ENCODE results near the gene HNRNPC.
A peak's percentile ranks its signal among the peaks of the same experiment; 100 is the strongest.

DNA sequence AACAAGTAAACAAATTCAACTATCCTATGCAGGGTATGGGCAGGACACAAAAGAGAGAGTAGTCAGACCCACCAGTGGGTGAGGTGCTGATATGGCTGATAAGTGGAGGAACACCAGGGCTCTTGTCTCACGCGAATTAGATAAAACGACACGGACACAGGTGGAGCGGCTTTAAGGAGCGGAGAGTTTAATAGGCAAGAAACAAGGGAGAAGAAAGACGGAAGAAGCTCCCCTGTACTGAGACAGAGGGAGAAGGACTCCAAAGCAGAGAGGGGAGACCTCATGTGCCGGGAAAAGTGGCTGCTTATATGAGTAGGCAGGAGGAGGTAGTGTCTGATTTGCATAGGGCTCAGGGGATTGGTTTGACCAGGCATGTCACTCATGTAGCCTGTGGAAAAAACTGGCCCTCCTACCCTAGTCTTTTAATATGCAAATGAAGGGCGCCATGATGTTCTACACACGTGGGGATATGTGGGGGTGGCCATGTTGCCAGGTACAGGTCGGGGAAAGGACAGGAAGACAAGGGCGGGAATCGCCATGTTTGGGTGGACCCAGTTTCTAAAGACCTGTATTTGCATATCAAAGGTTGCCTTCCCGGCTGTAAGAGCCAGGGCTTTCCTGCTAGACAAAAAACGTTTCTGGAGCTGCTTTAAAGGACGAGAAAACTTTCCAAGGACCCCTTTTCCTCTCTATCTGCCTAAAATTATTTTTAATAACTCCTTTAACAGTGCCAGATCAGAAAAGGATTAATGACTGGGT, 39.4 kb upstream of the HNRNPC start:
- TF ChIP-seq EP300 (conservative IDR thresholded peaks at IDR 0.05; ENCODE audit: poor library complexity, severe bottlenecking) (no peak), SMC3 (conservative IDR thresholded peaks at IDR 0.05; ENCODE audit: poor library complexity) (no peak), POLR2AphosphoS5 (IDR thresholded peaks at IDR 0.05) (no peak), TAF1 (IDR thresholded peaks at IDR 0.05; ENCODE audit: low read depth) (no peak), MXI1 (conservative IDR thresholded peaks at IDR 0.05; ENCODE audit: poor library complexity, severe bottlenecking) (peak; percentile 68)
- TF ChIP-seq, protein P1, sequence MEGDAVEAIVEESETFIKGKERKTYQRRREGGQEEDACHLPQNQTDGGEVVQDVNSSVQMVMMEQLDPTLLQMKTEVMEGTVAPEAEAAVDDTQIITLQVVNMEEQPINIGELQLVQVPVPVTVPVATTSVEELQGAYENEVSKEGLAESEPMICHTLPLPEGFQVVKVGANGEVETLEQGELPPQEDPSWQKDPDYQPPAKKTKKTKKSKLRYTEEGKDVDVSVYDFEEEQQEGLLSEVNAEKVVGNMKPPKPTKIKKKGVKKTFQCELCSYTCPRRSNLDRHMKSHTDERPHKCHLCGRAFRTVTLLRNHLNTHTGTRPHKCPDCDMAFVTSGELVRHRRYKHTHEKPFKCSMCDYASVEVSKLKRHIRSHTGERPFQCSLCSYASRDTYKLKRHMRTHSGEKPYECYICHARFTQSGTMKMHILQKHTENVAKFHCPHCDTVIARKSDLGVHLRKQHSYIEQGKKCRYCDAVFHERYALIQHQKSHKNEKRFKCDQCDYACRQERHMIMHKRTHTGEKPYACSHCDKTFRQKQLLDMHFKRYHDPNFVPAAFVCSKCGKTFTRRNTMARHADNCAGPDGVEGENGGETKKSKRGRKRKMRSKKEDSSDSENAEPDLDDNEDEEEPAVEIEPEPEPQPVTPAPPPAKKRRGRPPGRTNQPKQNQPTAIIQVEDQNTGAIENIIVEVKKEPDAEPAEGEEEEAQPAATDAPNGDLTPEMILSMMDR (IDR thresholded peaks at IDR 0.05; ENCODE audit: poor library complexity, severe bottlenecking) = no peak

All from neural cell (in vitro differentiated cells).